Lower lobe of right lung (tissue), 2 donors: Measurements from ENCODE around the gene TNFRSF8. TPM values are rescaled to one million over a fixed set of nuclear protein-coding genes. Genes with fewer than 3 reads are reported as not detected.
A peak's percentile ranks its signal among the peaks of the same experiment; 100 is the strongest.

ENCODE experiments used
- ATAC-seq, 2 donors: fragments of 200-7000 bp; cut with Tn5 transposase; one replicate each; pipeline ENCODE4 v1.9.1; 2020 to 2022; ENCODE audit warnings: mild to moderate bottlenecking in 2 of 2, moderate library complexity in 2 of 2
- DNase-seq: peaks from one replicate; pipeline ENCODE4 v3.0.0-alpha.2; 2020
- H3K27ac ChIP-seq: fragments of 200-600 bp; one replicate; pipeline ENCODE4 v1.8.0; 2022
- H3K27me3 ChIP-seq: fragments of 200-600 bp; one replicate; pipeline ENCODE4 v1.8.0; 2022; ENCODE audit warnings: low read depth
- H3K36me3 ChIP-seq: fragments of 200-600 bp; one replicate; pipeline ENCODE4 v1.8.0; 2022; ENCODE audit warnings: mild to moderate bottlenecking
- H3K4me1 ChIP-seq: fragments of 200-600 bp; one replicate; pipeline ENCODE4 v1.8.0; 2022
- H3K4me3 ChIP-seq: fragments of 200-600 bp; one replicate; pipeline ENCODE4 v1.8.0; 2022; ENCODE audit warnings: mild to moderate bottlenecking
- H3K9me3 ChIP-seq: fragments of 200-600 bp; one replicate; pipeline ENCODE4 v1.8.0; 2022
- intact Hi-C: fragments of 100-400 bp; cut with DNase I; formaldehyde crosslinking; loops from one replicate; pipeline ENCODE4 v1.11.0; 2022
- total RNA-seq: library from RNA; stranded (reverse); fragmentation: NEBNext Ultra II Directional; extraction: Animal tissue kit (Norgen Biotek cat#: 25700); gene quantifications from one replicate; pipeline ENCODE4 v1.2.1, GENCODE V29; 2021
- TF ChIP-seq, protein P1 (sequence below): fragments of 200-600 bp; IDR thresholded peaks from one replicate; pipeline ENCODE4 v1.8.0; 2022; ENCODE audit warnings: antibody characterized with exemption, mild to moderate bottlenecking
- donor health status: DM: no; HTN: yes; CAD: no; lungs with severe emphysema.

The TNFRSF8 gene
- total RNA-seq, 1 donor from 2014 or later, result 2.7 TPM

GRCh38 chr1:12159816-12160215 is 96.7 kb downstream of the TNFRSF8 start:
- Histone ChIP-seq H3K27ac (no peak overlapping the region), H3K4me3 (no peak overlapping the region), H3K36me3 (no peaks in the 10 kb centered on the region), H3K9me3 (no peaks in the 10 kb centered on the region), H3K4me1 (peaks cover 58% of the 10 kb centered on the region), H3K27me3 (no peaks in the 10 kb centered on the region)
- intact Hi-C loops, result no loop called here
- no peak for ATAC-seq
- TF ChIP-seq, protein P1, sequence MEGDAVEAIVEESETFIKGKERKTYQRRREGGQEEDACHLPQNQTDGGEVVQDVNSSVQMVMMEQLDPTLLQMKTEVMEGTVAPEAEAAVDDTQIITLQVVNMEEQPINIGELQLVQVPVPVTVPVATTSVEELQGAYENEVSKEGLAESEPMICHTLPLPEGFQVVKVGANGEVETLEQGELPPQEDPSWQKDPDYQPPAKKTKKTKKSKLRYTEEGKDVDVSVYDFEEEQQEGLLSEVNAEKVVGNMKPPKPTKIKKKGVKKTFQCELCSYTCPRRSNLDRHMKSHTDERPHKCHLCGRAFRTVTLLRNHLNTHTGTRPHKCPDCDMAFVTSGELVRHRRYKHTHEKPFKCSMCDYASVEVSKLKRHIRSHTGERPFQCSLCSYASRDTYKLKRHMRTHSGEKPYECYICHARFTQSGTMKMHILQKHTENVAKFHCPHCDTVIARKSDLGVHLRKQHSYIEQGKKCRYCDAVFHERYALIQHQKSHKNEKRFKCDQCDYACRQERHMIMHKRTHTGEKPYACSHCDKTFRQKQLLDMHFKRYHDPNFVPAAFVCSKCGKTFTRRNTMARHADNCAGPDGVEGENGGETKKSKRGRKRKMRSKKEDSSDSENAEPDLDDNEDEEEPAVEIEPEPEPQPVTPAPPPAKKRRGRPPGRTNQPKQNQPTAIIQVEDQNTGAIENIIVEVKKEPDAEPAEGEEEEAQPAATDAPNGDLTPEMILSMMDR, result no peak
- DNase-seq, result no peak

DNA sequence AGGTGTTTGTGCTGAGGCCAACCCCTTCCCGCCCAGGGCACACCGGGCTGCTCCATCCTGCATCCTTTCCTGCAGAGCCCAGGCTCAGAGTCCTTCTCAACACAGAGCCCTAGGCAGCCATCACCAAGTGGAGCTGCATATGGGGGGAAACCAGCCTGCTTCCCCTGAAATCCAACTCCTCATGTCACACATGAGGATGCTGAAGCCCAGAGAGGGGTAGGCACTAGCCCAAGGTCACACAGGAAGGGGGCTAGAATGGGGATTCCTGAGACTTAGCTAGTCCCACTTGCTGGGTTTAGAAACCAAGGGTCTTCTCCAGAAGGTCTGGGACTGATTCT is 98.2 kb downstream of the TNFRSF8 start:
- Histone ChIP-seq H3K4me1 (peaks cover 62% of the 10 kb centered on the region), H3K36me3 (no peaks in the 10 kb centered on the region), H3K4me3 (no peak overlapping the region), H3K27me3 (no peaks in the 10 kb centered on the region), H3K9me3 (no peaks in the 10 kb centered on the region), H3K27ac (peak overlapping the region; percentile 71)
- DNase-seq, result no peak
- TF ChIP-seq, protein P1, result no peak
- intact Hi-C loops, result no loop called here
- no peak for ATAC-seq

DNA sequence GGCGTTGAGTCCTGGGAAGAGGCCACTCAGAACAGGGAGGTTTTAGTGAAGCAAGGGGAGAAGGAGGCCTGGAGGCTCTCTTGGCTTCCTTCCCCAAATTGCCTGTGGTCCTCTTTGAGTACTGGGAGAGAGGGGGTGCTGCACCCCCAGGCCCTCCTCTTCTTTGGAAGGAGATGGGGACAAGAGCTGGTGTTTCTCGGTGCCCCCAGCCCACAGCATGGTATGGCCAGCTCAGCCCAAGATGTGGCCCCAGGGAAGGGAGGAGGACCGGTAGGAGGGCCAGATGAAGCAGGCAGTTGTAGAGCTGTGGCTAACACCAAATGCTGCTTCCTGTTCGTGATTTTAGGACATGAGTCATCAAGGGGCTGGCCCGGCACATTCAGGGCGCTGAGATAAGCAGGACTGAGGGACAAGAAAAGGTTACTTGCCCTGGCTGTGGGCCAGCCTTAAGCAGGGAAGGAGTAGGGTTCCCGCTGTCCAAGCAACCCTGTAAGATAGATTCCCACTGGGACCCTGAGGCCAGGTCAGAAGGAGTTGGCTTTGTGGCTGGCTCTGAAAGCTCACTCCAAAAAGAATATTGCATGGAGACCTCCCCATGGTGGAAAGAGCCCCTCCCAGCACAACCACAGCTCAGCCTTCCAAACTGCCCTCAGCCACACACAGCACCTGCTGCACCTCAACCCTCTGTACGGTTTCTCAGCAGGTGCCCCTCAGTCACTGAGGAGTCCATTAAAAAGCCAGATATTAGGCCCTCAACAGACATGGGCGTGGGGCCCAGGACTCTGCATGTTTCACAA is 98.8 kb downstream of the TNFRSF8 start:
- ATAC-seq (peak; percentile 91 to 92), DNase-seq (peak; percentile 91)
- TF ChIP-seq, protein P1, result no peak
- intact Hi-C loops, result no loop called here
- Histone ChIP-seq H3K27ac (peak overlapping the region; percentile 71), H3K9me3 (no peaks in the 10 kb centered on the region), H3K4me1 (peaks cover 60% of the 10 kb centered on the region), H3K4me3 (no peak overlapping the region), H3K27me3 (no peaks in the 10 kb centered on the region), H3K36me3 (no peaks in the 10 kb centered on the region)

DNA sequence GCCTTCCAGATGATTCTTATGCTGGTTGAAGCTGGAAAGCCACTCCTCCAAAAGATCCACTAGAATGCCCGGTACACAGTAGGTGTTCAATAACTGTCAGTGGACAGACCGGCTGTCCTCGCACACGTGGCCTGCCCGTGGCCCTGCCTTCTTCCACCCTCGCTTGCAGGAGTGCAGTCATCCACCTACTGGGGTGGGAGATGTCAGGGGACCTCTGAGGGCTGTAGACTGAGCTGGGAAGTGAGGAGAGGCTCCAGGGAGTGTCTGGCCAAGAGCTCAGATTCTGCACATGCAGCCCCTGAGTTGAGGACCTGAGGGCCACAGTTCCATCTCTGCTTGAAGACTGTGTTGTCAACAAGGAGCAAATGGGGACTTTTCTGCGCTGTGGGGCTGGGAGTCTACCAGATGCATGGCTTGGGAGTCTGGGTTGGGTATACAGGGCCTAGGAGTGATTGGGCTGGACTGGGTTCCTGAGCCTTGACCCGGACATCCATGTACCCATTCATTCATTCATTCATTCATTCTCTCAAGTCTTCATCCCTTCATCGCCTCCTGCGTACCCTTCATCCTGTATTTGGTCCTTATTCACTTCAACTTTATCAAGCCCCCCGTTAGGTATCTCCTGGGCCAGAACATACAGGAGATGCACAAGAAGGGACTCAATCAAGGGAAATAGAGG is 99.5 kb downstream of the TNFRSF8 start:
- H3K4me1 ChIP-seq, result peaks cover 57% of the 10 kb centered on the region
- intact Hi-C loops, result no loop called here
- H3K9me3 ChIP-seq, result no peaks in the 10 kb centered on the region
- DNase-seq (no peak), ATAC-seq (no peak)
- H3K27ac ChIP-seq, result peak overlapping the region; percentile 71
- no peaks in the 10 kb centered on the region for H3K27me3 ChIP-seq
- no peak overlapping the region for H3K4me3 ChIP-seq
- TF ChIP-seq, protein P1, result no peak
- H3K36me3 ChIP-seq, result no peaks in the 10 kb centered on the region

- DNase-seq, result no peak
- Histone ChIP-seq H3K9me3 (no peaks in the 10 kb centered on the region), H3K36me3 (no peaks in the 10 kb centered on the region), H3K27ac (no peak overlapping the region), H3K4me1 (peaks cover 57% of the 10 kb centered on the region), H3K27me3 (no peaks in the 10 kb centered on the region), H3K4me3 (no peak overlapping the region)
- ATAC-seq, result no peak
- intact Hi-C loops, result no loop called here
- TF ChIP-seq, protein P1, result no peak
These were observed 100.1 kb downstream of the TNFRSF8 start for GRCh38 chr1:12163210-12163609.
